HG03039 (cell line): ENCODE measurements around the gene TXNRD1.
"Not testable (repeated sequence)": the region's sequence is repeated elsewhere in the genome, so short reads cannot be mapped to it uniquely, and the experiment has no call there.

Source experiments
- ATAC-seq: cut with Tn5 transposase; IDR thresholded peaks from one replicate; pipeline ENCODE4 v1.9.1; 2021; ENCODE audit warnings: mild to moderate bottlenecking, moderate library complexity; ENCODE audit not compliant: unreplicated experiment

TXNRD1 gene

DNA sequence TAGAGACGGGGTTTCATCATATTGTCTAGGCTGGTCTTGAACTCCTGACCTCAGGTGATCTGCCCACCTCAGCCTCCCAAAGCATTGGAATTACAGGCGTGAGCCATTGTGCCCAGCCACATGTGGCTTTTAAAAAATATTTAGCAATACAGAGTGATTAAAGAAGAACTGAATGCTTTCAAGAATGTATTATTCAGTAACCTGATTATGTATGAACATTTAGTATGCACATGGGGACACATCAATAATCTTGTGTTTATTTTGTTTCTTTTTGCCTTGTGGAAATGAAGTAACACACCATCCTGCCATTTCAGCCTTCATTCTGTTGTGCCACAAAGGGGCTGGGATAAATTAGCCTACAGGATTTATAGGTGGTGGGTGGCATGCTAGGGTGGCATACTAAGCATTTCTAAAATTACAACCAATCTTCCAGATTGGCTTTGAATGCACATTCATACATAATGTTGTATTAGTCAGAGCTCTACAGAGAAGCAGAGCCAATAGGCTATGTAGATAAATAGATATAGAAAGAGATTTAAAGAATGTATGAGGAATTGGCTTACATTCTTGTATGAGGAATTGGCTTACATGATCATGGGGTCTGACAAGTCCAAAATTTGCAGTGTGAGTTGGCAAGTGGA lies 25.5 kb upstream of the TXNRD1 start:
- ATAC-seq, result no peak

DNA sequence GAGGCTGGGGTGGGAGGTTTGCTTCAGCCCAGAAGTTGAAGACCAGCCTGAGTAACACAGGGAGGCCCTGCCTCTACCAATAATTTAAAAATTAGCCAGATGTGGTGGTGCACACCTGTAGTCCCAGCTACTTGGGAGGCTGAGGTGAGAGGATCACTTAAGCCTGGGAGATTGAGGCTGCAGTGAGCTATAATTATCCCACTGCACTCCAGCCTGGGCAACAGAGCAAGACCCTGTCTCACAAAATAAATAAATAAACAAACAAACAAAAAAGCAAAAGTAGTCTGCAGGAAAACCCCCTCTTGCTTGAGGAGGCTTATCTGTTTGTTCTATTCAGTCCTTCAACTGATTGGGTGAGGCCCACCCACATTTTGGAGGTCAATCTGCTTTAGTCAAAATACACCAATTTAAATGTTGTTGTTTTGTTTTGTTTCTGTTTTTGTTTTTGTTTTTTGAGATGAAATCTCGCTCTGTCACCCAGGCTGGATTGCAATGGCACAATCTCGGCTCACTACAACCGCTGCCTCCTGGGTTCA lies 24.9 kb upstream of the TXNRD1 start:
- ATAC-seq, result no peak

DNA sequence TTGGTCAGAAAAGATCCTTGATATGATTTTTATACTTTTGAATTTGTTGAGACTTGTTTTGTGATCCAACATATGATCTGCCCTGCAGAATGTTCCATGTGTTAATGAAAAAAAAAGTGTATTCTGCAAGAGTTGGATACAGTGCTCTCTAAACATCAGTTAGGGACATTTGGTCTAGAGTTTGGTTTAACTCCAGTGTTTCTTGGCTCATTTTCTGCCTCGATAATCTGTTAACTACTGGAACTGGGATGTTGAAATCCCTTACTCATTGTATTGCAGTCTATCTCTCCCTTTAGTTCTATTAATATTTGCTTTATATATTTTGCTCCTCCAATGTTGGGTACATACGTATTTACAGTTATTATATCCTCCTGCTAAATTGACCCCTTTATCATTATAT lies 18.3 kb upstream of the TXNRD1 start:
- ATAC-seq, result no peak

DNA sequence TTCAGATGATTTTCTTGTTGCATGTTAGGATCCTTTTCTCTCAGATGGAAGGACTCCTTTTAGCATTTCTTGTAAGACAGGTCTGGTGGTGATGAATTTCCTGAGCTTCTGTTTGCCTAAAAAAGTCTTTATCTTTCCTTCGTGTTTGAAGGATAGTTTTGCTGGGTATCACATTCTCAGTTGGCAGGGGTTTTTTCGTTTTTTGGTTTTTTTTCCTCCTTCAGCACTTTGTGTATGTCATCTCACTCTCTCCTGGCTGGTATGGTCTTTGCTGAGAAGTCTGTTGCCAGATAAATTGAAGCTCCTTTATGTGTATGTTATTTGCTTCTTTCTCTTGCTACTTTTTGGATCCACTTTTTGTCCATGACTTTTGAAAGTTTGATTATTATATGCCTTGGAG lies 15.6 kb upstream of the TXNRD1 start:
- no peak for ATAC-seq

DNA sequence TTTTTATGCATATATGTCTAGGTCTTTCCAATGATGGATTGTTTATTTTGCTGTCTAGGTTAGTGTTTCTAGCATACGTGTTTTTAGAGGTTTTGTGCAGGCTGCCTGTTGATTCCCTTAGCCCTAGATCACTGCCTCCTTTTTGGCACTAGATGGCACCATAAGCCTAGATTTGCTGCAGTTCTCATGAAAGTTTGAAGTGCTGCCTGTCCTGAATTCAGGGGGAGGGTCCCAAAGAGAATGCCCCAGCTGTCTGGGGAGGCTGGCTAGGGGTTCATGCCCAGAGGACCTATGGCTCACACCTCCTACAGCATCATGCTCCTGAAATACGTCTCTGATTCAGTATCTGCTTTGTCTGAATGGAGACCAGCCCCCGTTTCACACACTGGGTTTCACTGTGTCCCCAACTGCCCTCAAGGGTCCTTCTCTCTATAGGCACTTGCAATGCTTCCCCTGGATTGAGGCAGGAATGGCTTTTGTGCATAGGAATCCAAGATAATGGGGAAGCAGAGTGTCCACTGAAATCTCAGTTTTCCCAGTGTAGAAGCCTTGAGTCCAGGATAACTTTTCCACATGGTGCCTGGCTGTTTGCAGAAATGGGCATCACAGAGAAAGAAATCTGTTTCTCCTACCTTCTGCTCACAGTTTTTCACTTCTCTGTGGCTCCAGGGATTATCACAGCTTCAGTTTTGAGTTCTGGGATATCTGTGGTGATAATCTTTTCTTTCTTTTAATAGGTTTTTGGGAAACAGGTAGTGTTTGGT lies 14.2 kb upstream of the TXNRD1 start:
- ATAC-seq, result no peak

DNA sequence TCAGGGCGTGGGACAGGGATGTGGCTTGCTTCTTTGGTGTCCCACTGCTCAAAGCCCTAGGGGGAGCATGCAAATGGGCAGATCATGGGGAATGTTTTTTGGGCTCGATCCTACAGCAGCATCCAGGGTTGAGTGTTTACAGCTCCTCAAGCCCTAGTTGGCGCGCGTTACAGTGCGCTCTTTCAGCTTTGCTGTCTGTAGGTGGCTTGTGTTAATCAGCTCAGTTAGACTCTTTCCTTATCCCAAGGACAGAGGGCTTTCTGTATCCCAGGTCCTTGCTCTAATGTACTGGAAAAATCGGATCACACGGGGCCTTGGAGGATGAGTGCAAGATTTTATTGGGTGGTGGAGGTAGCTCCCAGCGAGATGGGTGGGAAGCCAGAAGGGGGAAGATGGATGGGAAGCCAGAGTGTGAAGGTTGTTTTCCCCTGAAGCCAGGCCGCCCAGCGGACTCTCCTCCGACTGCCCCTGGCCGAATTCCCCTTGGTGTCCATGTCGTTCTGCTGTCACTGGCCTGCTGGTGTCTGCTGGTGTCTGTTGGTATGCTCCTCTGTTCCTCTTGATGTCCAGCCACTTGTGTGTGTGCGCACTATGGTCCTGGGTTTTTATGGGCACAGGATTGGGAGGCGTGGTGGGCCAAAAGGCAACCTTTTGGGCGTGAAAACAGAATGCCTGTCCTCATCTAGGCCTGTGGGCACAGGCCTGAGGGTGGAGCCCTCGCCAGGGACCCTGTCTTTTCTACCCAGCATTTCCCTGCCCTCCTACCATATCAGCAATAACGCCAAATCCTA lies 10.7 kb upstream of the TXNRD1 start:
- no peak for ATAC-seq

DNA sequence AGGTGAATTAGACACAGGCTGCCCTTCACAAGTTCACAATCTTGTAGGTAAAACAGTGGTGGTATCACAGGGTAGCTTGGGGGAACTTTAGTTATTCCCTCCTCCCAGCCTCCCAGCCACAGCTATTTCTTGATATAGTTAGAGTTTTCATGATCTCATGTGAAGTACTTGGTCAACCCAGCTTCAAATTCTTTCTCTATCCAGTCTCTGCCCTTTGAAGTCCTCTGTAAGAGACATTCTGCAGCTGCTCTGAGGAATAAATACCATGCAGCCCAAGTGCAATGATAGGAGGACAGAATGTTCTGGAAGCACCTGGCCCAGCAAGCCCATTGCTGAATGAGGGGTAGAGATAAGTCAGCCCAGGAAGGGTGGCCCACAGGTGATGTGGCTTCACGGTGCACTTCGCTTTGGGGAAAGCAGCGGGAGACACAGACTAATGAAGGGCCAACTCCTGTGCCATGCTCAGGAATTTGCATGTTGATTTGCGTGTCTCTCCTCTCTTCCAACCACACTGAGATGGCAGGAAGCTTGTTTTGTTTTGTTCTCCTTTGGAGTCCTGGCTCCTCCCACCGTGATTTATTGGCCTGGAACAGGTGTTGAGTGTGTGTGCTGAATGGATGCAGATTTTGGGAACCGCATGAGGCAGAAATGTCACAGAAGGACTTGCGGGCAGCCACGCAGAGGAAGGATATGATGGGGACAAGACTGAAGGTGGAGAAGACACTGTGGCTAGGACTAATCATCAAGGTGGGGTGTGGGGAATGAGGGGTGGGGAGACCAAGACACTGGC lies 8.0 kb upstream of the TXNRD1 start:
- no peak for ATAC-seq

DNA sequence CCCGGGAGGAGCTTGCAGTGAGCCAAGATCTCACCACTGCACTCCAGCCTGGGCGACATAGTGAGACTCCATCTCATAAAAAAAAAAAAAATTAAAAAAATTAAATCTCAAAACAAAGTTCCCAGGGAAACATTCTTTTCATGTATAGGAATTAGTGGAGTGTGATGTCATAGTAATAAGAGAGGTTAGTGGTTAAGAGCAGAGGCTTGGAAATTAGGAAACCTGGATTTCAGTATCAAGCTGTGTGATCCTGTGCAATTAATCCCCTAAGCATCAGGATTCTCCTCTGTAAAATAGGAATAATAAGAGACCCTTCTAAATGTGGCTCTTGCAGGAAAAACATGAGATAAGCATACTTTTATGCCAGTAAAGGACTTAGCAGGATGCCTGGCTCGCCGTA lies 3.1 kb upstream of the TXNRD1 start:
- ATAC-seq, result no peak

DNA sequence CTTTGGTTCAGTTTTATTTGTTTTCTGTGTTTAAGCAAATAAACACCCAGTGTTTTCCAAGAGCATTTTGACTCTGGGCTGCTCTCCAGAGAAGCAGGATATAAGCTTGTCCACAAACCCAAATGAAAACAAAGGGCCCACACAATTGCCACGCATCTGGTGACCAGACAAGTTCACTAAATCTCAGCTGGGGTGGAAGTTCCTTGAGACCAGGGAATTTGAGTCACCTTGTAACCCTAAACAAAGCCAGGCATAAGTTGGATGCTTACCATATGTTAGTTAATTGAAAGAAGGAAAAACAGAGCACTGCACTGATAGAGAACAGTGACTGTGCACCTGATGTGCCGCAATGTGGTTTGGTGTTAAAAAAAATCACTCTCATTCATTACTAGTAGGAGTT lies 1.6 kb upstream of the TXNRD1 start:
- ATAC-seq, result no peak

DNA sequence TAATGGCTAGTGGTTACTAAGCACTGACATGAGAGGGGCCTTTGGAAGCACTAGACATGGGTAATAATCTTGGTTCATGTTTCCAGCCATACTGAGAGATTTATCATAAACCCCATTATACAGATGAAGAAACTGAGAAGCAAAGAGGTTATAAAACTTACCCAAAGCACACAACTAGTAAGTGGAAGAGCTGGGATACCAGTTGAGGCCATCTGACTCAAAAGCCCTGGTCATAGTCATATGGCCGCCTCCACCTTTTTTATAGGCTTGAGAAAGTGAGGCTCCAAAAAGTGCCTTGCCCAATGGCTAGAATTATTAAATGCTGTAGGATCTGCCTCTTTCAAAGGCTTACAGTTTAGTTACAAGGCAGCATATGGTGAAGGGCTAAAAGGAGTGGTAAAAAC lies 944 bp downstream of the TXNRD1 start:
- no peak for ATAC-seq

DNA sequence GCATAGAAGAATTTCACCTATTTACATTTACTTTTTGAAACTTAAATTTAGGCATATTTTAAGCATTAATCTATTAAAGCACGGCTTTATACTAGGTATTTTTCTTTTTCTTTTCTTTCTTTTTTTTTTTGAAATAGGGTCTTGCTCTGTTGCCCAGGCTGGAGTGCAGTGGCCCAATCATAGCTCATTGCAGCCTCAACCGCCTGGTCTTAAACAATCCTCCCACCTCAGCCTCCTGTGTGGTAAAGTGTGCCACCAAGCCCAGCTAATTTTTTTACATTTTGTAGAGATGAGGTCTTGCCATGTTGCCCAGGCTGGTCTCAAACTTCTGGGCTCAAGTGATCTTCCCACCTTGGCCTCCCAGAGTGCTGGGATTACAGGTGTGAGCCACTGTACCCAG lies 2.9 kb downstream of the TXNRD1 start:
- ATAC-seq, result not testable (repeated sequence)

DNA sequence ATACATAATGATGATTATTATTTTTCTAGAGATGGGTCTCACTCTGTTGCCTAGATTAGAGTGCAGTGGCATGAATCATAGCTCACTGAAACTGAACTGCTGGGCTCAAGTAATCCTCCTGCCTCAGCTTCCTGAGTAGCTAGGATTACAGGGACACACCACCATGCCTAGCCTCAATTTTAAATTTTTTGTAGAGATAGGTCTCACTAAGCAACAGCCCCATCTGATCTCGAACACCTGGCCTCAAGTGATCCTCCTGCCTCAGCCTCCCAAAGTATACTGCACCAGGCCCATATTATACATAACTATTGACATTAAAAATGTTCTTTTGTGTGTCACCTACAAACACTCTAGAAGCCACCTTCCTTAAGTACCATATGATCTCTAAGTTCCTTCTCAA lies 3.4 kb downstream of the TXNRD1 start:
- no peak for ATAC-seq

DNA sequence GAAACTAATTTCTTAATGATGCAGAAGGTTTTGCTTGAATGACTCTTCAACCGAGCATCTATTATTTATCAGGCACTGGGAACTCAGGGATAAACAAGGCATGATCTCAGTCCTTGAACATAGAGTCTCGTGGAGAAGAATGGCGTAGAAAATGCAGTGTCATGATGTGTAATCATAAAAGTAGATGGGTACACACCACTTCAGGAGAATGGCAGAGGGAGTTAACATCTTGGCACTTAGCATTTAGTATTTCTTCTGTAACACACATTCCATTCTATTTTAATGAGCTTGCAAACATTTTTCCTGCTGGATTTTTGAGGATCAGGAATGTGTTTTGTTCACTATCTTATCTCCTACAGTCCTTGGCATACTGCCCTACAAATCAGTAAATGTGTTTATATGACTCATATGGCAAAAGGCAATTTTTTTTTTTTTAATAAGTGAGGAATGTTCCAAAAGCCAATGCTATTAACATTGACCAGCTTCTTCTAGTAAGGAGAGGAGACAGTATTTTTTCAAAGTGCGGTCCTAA lies 3.8 kb downstream of the TXNRD1 start:
- ATAC-seq, result no peak

DNA sequence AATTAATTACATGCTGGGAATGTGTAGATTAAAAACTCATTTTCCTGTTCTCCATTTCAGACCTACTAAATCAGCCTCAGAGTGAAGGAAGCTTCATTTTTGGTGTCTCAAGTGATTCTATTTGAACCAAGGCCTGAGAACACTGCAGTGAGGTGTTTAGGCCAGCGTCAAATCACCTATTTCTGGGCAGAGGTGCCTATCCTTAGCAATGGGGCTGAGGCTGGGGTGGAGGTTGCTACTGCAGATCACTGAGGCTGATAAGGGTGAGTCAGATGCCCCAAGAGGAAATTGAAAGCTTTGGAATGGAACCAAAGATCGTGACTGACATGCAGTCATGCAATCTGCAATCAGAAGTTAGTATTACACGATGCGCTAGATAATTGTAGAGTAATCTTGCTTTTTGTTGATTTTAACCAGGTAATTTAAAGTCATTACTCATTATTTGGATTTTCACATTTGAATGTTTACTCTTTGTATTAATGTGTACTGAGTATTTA lies 4.4 kb downstream of the TXNRD1 start:
- ATAC-seq, result no peak

DNA sequence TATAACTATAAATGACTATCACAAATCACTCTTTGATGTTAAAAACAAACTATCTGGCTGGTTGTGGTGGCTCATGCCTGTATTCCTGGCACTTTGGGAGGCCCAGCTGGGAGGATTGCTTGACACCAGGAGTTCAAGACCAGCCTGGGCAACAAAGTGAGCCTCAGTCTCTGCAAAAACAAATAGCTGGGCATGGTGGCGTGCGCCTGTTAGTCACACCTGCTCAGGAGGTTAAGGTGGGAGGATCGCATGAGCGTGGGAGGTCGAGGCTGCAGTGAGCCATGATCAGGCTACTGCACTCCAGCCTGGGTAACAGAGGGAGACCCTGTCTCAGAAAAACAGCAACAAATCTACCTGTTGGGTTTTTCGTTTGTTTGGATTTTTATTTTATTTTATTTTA lies 5.4 kb downstream of the TXNRD1 start:
- ATAC-seq, result no peak

DNA sequence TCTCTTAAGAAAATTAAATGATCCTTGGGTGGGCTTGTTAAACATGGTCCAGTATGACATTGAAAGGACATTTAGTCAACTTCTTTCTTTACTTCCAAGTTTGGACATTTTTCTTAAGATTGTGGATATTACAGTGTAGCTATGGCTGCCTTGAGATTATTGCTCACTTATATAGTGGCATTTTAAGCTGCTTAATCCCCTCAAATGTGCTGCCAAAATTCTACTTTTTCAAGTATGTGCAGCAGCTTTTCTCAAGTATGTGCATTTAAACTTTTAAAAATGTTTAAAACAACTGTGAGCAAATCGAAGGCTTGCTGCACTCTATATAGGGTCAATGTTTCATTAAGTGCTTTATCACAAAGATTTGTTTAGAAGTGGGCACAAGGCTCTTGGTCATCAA lies 7.4 kb downstream of the TXNRD1 start:
- ATAC-seq, result no peak

DNA sequence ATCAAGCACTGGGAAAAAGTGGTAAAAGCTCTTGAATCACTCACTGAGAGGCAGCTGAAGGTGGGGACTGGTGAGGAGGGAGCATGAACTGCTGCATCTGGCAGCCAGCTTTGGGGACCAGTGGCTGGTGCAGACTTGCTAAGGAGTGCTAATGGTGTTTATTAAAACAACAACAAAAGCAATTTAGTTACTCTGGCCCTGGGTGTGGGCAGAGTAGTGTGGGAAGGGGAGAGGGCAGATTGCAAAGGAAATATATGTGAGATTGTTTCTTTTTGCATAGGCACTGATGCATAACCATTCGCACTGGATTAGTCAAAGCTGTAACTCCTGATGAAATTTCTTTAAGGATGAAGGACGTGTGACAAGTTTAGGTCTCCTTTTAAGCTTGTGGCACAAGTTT lies 8.1 kb downstream of the TXNRD1 start:
- no peak for ATAC-seq

DNA sequence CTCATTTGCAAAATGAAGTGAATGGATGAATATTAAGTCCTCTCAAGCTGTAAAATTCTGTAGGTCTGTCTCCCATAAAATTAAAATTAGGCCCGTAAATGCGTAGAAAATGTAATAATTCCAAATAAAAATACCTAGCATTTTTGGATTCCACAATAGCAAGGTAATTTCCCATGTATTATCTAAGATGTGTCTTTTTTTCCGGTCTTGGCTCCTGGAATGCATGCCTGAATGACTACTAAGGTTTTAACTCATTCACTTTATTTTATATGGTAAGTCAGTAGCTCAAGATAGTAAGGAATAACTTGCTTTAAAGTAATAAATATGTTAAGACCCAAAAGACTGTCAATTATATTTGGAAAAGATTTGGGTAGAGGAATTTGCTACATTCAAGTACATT lies 11.1 kb downstream of the TXNRD1 start:
- no peak for ATAC-seq

DNA sequence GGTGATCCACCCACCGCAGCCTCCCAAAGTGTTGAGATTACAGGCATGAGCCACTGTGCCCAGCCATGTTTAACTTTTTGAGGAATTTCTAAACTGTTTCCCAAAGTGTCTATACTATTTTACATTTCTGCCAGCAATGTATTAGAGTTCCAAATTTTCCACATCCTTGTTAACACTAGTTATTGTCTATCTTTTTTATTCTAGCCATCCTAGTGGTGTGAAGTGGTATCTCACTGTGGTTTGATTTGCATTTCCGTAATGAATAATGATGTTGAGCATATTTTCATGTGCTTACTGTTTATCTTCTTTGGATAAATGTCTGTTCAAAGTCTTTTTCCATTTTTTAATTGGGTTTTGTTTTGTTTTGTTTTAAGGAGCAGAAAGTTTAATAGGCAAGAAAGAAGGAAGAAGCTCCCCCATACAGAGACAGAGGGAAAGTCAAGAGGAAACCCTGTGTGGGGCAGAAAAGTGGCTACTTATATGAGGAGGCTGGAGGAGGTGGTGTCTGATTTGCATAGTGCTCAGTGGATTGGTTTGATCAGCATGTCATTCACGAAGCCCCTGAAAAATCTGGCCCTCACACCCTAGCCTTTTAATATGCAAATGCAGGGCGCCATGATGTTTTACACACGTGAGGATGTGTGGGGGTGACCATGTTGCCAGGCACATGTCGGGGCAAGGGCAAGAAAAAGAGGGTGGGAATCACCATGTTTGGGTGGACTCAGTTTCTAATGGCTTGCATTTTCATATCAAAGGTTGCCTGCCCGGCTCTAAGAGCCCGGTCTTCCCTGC lies 14.9 kb downstream of the TXNRD1 start:
- ATAC-seq, result no peak
